ENCODE data around the gene MYO10.
"Not testable (repeated sequence)": the region's sequence is repeated elsewhere in the genome, so short reads cannot be mapped to it uniquely, and the experiment has no call there.

MYO10 gene

DNA sequence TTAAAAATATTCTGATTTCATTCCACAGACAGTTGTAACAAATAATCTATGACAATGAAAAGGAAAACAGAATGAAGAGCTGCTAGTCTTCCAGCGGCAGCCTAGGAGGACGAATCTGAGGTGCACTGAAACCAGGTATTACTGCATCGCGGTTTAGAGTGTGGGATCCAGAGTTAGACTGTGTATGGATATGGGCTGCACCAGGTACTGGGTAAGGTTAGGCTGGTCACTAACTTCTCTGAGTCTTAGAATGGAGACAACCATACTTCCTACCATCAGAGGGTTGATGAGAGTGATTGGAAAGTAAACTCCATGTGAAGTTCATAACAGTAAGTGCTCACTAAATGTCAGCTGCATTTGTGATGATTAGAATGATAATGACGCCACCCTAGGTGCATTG, 158.7 kb downstream of the MYO10 start:
- no peak for DNase-seq

DNA sequence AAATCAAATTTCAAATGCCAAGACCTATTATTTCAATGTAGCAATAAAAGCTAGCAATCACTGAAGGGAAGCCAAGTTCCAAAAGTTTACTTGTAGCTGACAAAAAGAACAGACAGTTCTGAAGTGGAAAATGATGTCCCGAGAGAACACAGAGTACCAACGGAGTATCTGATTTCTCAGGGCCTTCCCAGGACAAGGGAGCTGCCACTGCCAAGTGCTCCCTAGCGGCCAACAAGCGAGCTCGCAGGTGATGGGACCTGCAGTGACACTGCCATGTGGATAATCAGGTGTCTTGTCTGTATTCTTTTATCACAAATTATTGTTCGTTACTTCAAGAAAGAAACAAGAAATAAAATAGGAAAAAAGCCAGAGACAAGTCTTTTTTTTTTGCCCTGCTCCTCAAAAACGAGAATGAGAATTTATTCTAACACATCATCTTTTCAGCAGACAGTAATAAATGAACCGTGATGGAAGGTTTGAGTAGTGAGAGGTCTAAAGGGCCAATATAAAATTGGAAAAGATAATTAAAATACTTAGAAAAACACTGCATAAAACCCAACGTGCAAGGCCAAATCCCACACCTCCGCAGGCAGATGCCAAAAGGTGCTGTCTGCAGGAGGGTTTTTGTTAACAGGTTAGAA, 159.4 kb downstream of the MYO10 start:
- DNase-seq, result no peak

GRCh38 chr5:16774806-16775205, 161.3 kb downstream of the MYO10 start:
- no peak for DNase-seq

DNA sequence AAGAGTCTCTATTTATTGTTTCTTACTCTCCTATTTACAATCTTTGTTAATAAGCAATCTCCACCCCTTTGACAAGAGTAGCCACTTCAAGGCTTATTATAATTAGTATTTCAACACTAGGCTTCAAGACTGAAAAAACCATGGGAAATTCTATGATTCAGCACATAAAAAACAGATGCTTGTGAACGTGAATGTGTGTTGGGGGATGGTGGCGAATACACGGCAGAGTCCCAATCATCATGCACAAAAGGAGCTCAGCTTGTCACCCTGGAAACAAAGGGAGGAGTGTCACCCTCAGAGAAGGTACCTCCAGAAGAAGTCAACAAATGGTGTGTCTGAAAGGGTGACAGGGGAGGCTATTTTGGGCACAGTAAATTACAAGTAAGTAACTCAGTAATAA, 162.1 kb downstream of the MYO10 start:
- DNase-seq, result no peak

DNA sequence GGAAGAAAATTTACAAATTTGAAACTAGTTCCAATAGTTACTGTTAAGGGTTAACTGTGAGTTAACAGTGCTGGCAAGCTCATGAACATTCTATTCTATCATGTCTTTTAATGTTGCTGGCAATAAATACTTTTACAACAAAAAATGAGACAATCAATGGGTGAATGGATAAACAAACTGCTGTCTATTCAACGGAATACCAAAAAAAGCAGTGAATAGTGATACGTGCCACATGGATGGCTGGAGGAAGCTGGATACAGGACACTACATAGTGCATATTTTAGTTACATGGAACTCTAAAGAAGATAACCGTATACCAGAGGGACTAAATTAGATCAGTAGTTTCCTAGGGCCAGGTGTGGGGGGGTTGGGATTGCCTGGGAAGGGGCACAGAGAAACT, 163.5 kb downstream of the MYO10 start:
- DNase-seq, result no peak

GRCh38 chr5:16768184-16768583, 167.9 kb downstream of the MYO10 start:
- no peak for DNase-seq

GRCh38 chr5:16763211-16763610, 172.9 kb downstream of the MYO10 start:
- no peak for DNase-seq

- DNase-seq, result no peak
These were observed 176.8 kb downstream of the MYO10 start for GRCh38 chr5:16759147-16759773.

GRCh38 chr5:16757989-16758501, 178.0 kb downstream of the MYO10 start:
- no peak for DNase-seq

GRCh38 chr5:16757577-16757976, 178.5 kb downstream of the MYO10 start:
- not testable (repeated sequence) for DNase-seq

- DNase-seq, result no peak
These were observed 178.9 kb downstream of the MYO10 start for GRCh38 chr5:16757146-16757545.

- DNase-seq, result no peak
These were observed 179.4 kb downstream of the MYO10 start for GRCh38 chr5:16756692-16757091.

GRCh38 chr5:16755641-16756040, 180.4 kb downstream of the MYO10 start:
- no peak for DNase-seq

- no peak for DNase-seq
These were observed 181.5 kb downstream of the MYO10 start for GRCh38 chr5:16754601-16755000.

DNA sequence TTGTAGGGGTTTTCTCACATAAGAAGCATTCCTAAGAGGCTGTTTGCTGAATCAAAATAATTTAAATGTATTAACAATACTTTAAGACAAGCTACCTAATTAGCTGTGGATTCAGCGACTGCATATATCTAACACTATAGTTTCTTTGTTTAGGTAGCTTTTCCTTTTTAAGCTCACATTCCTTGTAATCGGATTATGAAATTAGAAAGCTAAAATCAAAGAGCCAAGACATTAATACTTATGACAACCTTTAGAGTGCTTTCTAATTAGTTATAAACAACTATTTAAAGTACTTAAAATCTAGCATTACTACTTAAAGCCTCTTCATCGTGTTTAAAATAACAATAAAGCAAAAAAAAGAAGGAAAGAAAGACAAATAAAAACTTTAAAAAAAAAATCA, 182.0 kb downstream of the MYO10 start:
- no peak for DNase-seq

- no peak for DNase-seq
These were observed 185.6 kb downstream of the MYO10 start for GRCh38 chr5:16750445-16750844.

GRCh38 chr5:16749626-16750025, 186.5 kb downstream of the MYO10 start:
- DNase-seq, result no peak

DNA sequence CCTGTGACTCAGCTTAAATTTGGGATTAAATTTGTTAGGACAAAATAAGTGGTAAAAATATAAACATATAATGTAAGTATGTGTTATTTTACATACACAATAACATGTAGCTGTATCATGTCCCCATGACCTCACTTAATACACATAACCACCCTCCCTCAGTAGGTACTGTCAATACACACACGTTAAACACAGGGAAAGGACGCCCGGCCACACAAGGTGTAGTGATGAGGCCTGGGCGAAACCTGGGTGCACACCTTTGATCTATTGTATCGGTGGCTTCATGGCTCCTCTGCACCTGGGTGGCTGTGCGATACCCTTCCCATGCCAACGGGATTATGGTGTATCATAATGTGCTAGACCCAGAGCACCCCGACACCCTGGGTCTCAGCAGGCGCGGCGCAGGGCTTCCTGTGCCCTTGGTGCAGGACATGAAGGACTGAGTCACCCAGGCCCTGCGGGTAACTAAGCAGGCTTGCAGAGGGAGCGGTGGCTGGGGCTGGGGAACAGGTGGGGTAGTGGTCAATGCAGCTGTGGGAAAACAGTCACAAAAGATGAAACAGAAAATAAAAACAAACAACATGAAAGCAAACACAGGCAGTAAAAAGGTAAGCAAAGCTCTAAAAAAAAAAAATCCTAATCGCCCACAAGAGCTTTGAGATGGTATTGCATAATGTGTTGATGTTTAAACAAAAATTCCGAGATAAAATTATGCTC, 191.8 kb downstream of the MYO10 start:
- DNase-seq, result no peak

DNA sequence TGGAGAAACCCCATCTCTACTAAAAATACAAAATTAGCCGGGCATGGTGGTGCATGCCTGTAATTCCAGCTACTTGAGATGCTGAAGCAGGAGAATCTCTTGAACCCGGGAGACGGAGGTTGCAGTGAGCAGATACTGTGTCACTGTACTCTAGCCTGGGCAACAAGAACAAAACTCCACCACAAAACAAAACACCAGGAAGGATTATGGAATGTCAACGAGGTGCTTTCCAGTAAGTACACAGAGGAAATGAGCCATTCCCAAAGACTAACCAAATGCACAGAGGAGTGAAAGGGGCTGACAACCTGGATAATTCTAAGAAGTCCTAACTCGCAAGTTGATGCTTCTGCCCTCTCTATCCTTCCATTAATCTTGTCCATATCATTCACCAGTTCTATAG, 193.2 kb downstream of the MYO10 start:
- DNase-seq, result no peak

- no peak for DNase-seq
These were observed 195.2 kb downstream of the MYO10 start for GRCh38 chr5:16740811-16741392.

- no peak for DNase-seq
These were observed 195.8 kb downstream of the MYO10 start for GRCh38 chr5:16740066-16740810.

DNA sequence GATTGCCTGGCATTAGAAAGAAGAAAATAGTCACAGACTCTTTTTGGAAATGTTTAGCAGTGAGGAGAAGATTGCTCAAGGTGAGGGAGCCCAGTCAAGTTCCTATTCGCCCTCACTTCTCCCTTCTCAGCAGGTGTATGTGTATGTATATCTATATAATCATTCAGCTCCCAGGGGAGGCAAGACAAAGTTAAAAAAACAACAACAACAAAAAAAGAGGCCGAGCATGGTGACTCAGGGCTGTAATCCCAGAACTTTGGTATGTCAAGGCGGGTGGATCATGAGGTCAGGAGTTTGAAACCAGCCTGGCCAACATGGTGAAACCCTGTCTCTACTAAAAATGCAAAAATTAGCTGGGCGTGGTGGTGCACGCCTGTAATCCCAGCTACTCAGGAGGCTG, 197.7 kb downstream of the MYO10 start:
- not testable (repeated sequence) for DNase-seq

All from effector CD8-positive, alpha-beta T cell (primary cell).